ENCODE data around the gene PEAK1. TPM values are rescaled to one million over a fixed set of nuclear protein-coding genes. Genes with fewer than 3 reads are reported as not detected.

The PEAK1 gene
- total and polyA plus RNA-seq, 2 experiments from 2014 or later = 15.8 to 42.0 TPM

DNA sequence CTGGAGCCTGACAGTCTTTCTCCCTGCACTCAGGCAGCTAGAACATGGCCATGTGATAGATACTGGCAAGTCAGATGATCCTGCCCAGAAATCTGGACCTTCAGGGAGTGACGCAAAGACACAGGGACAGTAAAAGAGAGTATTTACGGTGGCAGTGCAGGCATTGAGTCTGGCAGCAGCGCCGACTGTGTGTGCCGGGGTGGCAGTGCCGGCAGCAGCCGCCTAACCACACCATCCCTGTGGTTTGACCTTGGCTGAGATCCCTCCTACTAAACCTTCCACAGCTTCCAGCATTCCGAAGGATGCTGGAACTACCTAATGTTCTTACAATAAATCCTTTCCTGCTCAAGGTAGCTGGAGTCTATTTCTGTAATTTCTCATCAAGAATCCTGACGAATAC lies 344.4 kb downstream of the PEAK1 start:
- H3K27me3 ChIP-seq = no peaks in the 10 kb centered on the region
- H3K36me3 ChIP-seq = no peaks in the 10 kb centered on the region
- TF ChIP-seq, protein P1, sequence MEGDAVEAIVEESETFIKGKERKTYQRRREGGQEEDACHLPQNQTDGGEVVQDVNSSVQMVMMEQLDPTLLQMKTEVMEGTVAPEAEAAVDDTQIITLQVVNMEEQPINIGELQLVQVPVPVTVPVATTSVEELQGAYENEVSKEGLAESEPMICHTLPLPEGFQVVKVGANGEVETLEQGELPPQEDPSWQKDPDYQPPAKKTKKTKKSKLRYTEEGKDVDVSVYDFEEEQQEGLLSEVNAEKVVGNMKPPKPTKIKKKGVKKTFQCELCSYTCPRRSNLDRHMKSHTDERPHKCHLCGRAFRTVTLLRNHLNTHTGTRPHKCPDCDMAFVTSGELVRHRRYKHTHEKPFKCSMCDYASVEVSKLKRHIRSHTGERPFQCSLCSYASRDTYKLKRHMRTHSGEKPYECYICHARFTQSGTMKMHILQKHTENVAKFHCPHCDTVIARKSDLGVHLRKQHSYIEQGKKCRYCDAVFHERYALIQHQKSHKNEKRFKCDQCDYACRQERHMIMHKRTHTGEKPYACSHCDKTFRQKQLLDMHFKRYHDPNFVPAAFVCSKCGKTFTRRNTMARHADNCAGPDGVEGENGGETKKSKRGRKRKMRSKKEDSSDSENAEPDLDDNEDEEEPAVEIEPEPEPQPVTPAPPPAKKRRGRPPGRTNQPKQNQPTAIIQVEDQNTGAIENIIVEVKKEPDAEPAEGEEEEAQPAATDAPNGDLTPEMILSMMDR (IDR thresholded peaks at IDR 0.05; ENCODE audit: low read depth, low read length) = no peak
- no peak for DNase-seq (ENCODE audit: low read depth in 1 of 2, low spot score in 1 of 2)
- H3K9me3 ChIP-seq (ENCODE audit: low read depth) = no peaks in the 10 kb centered on the region
- no peak overlapping the region for H3K4me3 ChIP-seq
- no peaks in the 10 kb centered on the region for H3K4me1 ChIP-seq (ENCODE audit: low read depth)
- H3K27ac ChIP-seq = no peak overlapping the region

DNA sequence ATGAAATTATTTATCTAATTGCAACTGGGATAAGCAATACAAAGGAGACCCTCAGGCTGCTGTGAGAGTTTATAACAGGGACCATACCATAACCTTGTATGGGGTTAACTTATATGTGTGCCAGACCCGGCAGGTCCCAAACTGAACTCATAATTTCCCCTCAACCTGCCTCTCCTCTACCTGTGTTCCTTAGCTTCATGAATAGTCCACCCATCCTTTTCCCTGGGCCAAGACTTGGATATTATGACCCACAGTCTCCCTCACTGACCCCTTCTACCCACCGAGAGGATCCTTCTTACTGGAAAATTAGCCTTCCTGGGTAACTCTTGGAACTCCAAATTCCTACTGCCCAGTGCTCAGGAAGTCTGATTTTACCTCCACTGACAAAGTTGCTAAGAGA lies 345.6 kb downstream of the PEAK1 start:
- TF ChIP-seq, protein P1 (IDR thresholded peaks at IDR 0.05; ENCODE audit: low read depth, low read length) = no peak
- DNase-seq (ENCODE audit: low read depth in 1 of 2, low spot score in 1 of 2) = no peak
- Histone ChIP-seq H3K36me3 (no peaks in the 10 kb centered on the region), H3K27me3 (no peaks in the 10 kb centered on the region), H3K4me3 (no peak overlapping the region), H3K4me1 (ENCODE audit: low read depth) (peaks cover 6% of the 10 kb centered on the region), H3K27ac (no peak overlapping the region), H3K9me3 (ENCODE audit: low read depth) (no peaks in the 10 kb centered on the region)

DNA sequence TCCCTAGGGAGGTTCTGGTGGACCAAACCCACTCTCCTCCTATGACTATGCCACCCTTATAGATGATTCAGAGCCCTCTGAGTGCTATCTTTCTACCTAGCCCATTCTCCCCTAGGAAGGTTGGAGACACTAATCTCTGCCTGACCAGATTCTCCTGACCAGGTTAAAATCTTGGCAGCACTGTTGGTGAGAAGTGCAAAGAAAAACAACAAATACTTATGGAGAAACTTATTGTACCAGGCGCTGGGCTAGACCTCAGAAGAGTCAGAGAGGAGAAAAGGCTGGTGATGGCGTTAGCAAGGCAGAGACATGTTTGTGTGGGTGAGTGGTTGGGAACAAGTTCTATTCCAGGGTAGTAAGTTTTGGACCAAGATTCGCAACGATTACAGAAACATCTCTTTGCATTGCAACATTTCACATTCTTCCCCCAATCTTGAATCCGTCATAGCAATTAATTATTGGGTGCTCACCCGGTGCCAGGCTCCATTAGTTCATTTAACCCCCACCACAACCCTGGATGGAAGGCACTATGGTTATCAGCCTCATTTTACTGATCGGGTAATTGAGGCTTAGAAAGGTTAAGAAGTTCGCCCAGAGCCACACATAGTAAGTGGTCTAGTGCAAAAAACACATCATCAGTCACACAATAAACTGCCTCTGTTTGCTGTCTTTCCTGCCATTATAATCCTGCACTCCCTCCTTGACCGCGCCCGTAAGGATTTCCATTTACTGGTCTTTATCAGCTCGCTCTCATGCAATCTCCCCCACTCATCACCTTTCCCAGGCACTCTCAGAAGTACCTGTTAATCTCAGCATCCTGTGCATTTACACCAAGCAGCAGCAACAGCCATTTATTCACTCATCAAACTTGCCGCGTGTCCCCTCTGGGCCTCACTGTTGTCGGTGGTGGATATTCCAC lies 348.3 kb downstream of the PEAK1 start:
- no peak for DNase-seq (ENCODE audit: low read depth in 1 of 2, low spot score in 1 of 2)

GRCh38 chr15:77070495-77071304 lies 349.2 kb downstream of the PEAK1 start, which contains the start of gene TSPAN3:
TSS of gene TSPAN3 (minus strand) at chr15:77071109. CDS start at chr15:77070954, 155 bp downstream.
- Histone ChIP-seq H3K27ac (peak within 1 kb of the TSS; percentile 97), H3K36me3 (no peaks in the 10 kb centered on the region)

More for the DNA sequence above, 348.3 kb downstream of the PEAK1 start:
- H3K4me3 ChIP-seq = no peak overlapping the region
- H3K36me3 ChIP-seq = no peaks in the 10 kb centered on the region
- H3K27ac ChIP-seq = no peak overlapping the region
- H3K9me3 ChIP-seq (ENCODE audit: low read depth) = no peaks in the 10 kb centered on the region
- H3K4me1 ChIP-seq (ENCODE audit: low read depth) = peaks cover 20% of the 10 kb centered on the region
- TF ChIP-seq, protein P1 (IDR thresholded peaks at IDR 0.05; ENCODE audit: low read depth, low read length) = no peak
- H3K27me3 ChIP-seq = no peaks in the 10 kb centered on the region

GRCh38 chr15:77070180-77070494 lies 349.8 kb downstream of the PEAK1 start:
- Histone ChIP-seq H3K4me3 (peak overlapping the region; percentile 72), H3K9me3 (ENCODE audit: low read depth) (no peaks in the 10 kb centered on the region), H3K36me3 (no peaks in the 10 kb centered on the region), H3K27me3 (no peaks in the 10 kb centered on the region), H3K4me1 (ENCODE audit: low read depth) (peaks cover 20% of the 10 kb centered on the region), H3K27ac (peak overlapping the region; percentile 97)
- no peak for DNase-seq (ENCODE audit: low read depth in 1 of 2, low spot score in 1 of 2)
- TF ChIP-seq, protein P1 (IDR thresholded peaks at IDR 0.05; ENCODE audit: low read depth, low read length) = no peak

More at GRCh38 chr15:77070495-77071304, 349.2 kb downstream of the PEAK1 start, which contains the start of gene TSPAN3:
- peak; percentile 96 to 97 for DNase-seq (ENCODE audit: low read depth in 1 of 2, low spot score in 1 of 2)
- peaks cover 20% of the 10 kb centered on the region for H3K4me1 ChIP-seq (ENCODE audit: low read depth)
- H3K4me3 ChIP-seq = peak within 1 kb of the TSS; percentile 72
- TF ChIP-seq, protein P1 (IDR thresholded peaks at IDR 0.05; ENCODE audit: low read depth, low read length) = no peak
- no peaks in the 10 kb centered on the region for H3K27me3 ChIP-seq
- no peaks in the 10 kb centered on the region for H3K9me3 ChIP-seq (ENCODE audit: low read depth)

Measured in cardiac muscle cell (in vitro differentiated cells and primary cell).